BJ (cell line): ENCODE measurements around the gene GRXCR2. TPM values are rescaled to one million over a fixed set of nuclear protein-coding genes. Genes with fewer than 3 reads are reported as not detected.

Source experiments
- CTCF ChIA-PET: fragments of 350-600 bp; formaldehyde crosslinking; extraction: SDS; loops from one replicate; lab custom pipeline; 2021; ENCODE audit warnings: antibody characterized with exemption, inconsistent platforms; lab: Yijun Ruan, JAX
- POLR2A ChIA-PET: fragments of 300-600 bp; sonication (Branson Sonifier 250); formaldehyde crosslinking; extraction: SDS; loops from one replicate; lab custom pipeline; 2021; ENCODE audit warnings: antibody characterized with exemption; lab: Charles Lee
- DNase-seq: peaks from one replicate; pipeline ENCODE4 v3.0.0-alpha.2; 2011; ENCODE audit warnings: low read depth
- H3K27me3 ChIP-seq: 2 replicates; pipeline ENCODE4 v1.6.0; 2011; ENCODE audit warnings: low read length; ENCODE audit not compliant: control insufficient read depth, insufficient read depth
- H3K36me3 ChIP-seq: 2 replicates; pipeline ENCODE4 v1.5.1; 2011; ENCODE audit warnings: low read length; ENCODE audit not compliant: control insufficient read depth, insufficient read depth
- H3K4me3 ChIP-seq: 2 replicates; pipeline ENCODE4 v1.5.1; 2011; ENCODE audit warnings: low read depth, mild to moderate bottlenecking, control low read depth, low read length
- polyA plus RNA-seq: library from polyadenylated mRNA; depleted of rRNA; stranded (reverse); fragments of >200 nt; gene quantifications from 2 replicates; pipeline ENCODE4 v1.2.3, GENCODE V29; 2011
- TF ChIP-seq, protein P1 (sequence below): IDR thresholded peaks from 2 replicates; pipeline ENCODE4 v1.5.1; 2011; ENCODE audit warnings: low read depth, mild to moderate bottlenecking, control low read depth, inconsistent platforms, low read length, moderate library complexity; ENCODE audit not compliant: insufficient read depth

Gene GRXCR2
- polyA plus RNA-seq, 1 experiment = not detected

DNA sequence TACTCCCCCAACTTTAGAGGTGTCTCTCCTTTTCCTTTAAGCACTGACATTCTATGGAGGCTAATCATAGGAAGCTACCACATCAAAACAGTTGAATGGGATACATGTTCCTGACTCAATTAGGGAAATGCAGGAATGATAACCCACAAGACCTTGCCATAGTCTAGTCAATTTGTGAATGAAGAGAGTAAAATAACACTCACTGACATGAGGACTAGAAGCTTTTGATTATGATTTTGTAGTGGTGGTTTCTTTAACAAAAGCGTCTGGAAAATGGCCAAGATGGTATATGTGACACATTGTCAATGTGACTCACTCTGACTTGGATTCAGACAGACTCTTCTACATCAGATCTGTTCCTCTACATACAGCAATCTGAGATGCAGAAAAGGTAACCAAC is 24.0 kb downstream of the GRXCR2 start:
- Histone ChIP-seq H3K27me3 (no peaks in the 10 kb centered on the region), H3K36me3 (no peaks in the 10 kb centered on the region), H3K4me3 (no peak overlapping the region)
- CTCF ChIA-PET = interaction anchor here (0.7 to 1.3 kb wide), 2 partner anchors 8 to 39 kb away, joined by 3 to 4 read pairs; no protein-coding TSS in a partner anchor
- DNase-seq = no peak
- TF ChIP-seq, protein P1, sequence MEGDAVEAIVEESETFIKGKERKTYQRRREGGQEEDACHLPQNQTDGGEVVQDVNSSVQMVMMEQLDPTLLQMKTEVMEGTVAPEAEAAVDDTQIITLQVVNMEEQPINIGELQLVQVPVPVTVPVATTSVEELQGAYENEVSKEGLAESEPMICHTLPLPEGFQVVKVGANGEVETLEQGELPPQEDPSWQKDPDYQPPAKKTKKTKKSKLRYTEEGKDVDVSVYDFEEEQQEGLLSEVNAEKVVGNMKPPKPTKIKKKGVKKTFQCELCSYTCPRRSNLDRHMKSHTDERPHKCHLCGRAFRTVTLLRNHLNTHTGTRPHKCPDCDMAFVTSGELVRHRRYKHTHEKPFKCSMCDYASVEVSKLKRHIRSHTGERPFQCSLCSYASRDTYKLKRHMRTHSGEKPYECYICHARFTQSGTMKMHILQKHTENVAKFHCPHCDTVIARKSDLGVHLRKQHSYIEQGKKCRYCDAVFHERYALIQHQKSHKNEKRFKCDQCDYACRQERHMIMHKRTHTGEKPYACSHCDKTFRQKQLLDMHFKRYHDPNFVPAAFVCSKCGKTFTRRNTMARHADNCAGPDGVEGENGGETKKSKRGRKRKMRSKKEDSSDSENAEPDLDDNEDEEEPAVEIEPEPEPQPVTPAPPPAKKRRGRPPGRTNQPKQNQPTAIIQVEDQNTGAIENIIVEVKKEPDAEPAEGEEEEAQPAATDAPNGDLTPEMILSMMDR = no peak
- POLR2A ChIA-PET = no interaction called here

DNA sequence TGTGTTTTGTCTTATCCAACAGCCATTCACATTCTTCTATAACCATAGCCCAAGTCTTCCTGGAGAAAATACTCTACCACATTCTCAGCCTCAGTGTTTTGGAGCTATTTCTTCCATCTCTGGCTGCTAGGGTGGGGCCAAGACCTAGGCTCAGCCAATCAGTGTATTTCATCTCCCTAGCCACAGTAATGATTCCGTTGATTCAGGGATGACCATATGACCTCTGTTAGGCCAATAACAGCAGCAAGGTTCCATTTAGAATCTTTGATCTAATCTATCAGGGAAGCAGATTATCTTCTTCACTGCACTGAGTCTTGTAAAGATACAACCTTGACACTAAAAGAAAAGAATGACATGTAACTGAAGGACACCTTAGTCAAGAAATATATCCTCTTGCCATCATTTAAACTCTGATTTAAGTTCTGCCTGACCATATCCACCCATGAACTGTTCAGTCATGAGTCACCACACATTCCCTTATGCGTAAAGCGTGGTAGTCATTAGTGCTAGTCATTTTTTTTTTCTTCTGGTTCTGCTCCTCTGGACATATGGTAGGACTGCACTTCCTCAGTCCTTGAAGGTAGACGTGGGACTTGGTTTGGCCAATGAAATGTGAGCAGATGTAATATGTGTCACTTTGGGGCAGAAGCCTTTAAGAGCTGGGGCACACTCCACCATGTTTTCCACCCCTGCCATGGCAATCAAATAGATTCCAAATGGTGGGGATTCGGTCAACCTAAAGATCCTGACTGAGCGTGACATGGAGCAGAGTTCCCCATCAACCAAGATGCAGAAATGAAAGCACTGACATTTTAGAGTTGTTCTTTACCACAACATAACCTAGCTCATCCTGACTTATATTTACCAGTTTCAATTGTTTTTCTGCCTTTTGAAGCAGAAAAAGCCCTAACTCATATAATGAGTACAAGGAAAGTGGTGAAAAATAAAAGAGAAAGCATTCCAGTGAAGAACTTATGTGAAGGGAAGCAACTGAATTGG is 25.0 kb downstream of the GRXCR2 start:
- Histone ChIP-seq H3K4me3 (no peak overlapping the region), H3K27me3 (no peaks in the 10 kb centered on the region), H3K36me3 (no peaks in the 10 kb centered on the region)
- CTCF ChIA-PET = interaction anchor here (2.4 kb wide), 1 partner anchor 8 kb away, joined by 7 read pairs; no protein-coding TSS in a partner anchor
- TF ChIP-seq, protein P1 = no peak
- DNase-seq = no peak
- POLR2A ChIA-PET = no interaction called here

DNA sequence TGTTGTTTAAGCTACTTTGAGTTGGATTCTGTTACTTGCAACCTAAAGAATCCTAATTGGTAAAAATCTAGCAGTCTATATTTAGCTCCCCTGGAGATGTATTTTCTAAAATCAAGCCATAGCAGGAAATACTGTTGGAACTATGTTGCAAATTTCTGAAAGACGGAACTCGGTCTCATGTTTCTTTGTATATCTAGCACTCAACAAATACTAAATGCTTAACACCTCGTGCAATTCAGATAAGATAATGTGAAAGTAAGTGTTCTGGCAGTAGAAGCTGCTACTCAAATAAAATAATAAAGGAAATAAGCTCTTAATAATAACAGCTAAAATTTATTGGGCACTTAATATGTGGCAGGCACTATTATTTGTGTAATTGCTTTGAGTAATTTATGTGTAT is 26.7 kb downstream of the GRXCR2 start:
- no peaks in the 10 kb centered on the region; the same call in 1 of the 2 replicates for H3K27me3 ChIP-seq
- TF ChIP-seq, protein P1 = no peak
- DNase-seq = no peak
- CTCF ChIA-PET = interaction anchor here (2.4 kb wide), 1 partner anchor 10 kb away, joined by 7 read pairs; no protein-coding TSS in a partner anchor
- POLR2A ChIA-PET = no interaction called here
- no peak overlapping the region for H3K4me3 ChIP-seq
- H3K36me3 ChIP-seq = no peaks in the 10 kb centered on the region

DNA sequence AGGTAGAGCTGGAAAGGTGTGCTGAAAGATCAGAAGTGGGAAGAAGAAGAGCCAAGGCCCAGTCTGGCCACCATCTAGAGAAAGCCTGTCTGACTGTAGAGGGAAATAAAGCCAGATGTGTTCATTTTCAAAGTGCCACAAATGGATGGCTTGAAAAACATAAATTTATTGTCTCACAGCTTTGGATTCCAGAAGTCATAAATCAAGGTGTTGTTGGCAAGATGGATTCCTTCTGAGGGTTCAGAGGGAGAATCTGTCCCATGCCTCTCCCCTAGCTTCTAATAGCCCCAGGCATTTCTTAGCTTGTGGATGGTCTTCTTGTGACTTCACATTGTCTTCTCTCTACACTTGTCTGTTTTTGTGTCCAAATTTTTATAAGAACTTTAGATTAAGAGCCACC is 31.5 kb downstream of the GRXCR2 start:
- CTCF ChIA-PET = interaction anchor here (1.0 to 2.4 kb wide), 2 partner anchors 9 to 10 kb away, joined by 3 to 7 read pairs; no protein-coding TSS in a partner anchor
- POLR2A ChIA-PET = no interaction called here
- no peak for DNase-seq
- Histone ChIP-seq H3K36me3 (no peaks in the 10 kb centered on the region), H3K4me3 (no peak overlapping the region), H3K27me3 (no peaks in the 10 kb centered on the region; the same call in 1 of the 2 replicates)
- TF ChIP-seq, protein P1 = no peak

DNA sequence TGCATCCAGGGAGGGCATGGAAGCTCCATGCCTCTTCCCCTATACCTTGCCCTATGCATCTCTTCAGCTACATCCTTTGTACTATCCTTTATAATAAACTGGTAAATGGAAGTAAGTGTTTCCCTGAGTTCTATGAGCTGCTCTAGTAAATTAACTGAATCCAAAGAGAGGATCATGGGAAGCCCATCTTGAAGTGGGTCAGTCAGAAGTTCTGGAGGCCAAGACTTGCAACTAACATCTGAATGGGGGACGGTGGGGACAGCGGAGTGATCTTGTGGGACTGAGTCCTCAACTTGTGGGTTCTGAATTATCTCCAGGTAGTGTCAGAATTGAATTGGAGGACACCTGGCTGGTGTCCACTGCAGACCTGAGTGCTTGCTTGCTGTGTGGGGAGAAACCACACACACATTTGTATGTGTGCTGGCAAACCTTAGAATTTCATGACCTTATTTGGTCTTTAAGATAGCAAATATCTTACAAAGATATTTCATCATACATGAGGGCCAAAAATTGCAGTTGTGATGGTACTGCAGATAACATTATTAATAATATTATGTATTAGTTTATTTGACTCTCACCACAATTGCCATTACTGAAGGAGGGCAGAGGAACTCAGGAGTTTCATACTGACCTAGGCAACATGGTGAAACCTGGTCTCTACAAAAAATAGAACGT is 32.2 kb downstream of the GRXCR2 start:
- ChIA-PET CTCF (interaction anchor here (1.0 to 2.4 kb wide), 2 partner anchors 9 to 10 kb away, joined by 3 to 7 read pairs; no protein-coding TSS in a partner anchor), POLR2A (no interaction called here)
- DNase-seq = no peak
- Histone ChIP-seq H3K36me3 (no peaks in the 10 kb centered on the region), H3K27me3 (no peaks in the 10 kb centered on the region; the same call in 1 of the 2 replicates), H3K4me3 (no peak overlapping the region)
- TF ChIP-seq, protein P1 = no peak
